NOMO-1 (cell line): ENCODE data around the gene COL26A1.

Source experiments
- DNase-seq, 2 experiments: peaks; one replicate each; lab custom pipeline; 2025; ENCODE audit not compliant: unreplicated experiment in 2 of 2; lab: John Stamatoyannopoulos, UW

The COL26A1 gene

GRCh38 chr7:101562531-101563197 is 200.0 kb downstream of the COL26A1 start:
- DNase-seq: no peak

DNA sequence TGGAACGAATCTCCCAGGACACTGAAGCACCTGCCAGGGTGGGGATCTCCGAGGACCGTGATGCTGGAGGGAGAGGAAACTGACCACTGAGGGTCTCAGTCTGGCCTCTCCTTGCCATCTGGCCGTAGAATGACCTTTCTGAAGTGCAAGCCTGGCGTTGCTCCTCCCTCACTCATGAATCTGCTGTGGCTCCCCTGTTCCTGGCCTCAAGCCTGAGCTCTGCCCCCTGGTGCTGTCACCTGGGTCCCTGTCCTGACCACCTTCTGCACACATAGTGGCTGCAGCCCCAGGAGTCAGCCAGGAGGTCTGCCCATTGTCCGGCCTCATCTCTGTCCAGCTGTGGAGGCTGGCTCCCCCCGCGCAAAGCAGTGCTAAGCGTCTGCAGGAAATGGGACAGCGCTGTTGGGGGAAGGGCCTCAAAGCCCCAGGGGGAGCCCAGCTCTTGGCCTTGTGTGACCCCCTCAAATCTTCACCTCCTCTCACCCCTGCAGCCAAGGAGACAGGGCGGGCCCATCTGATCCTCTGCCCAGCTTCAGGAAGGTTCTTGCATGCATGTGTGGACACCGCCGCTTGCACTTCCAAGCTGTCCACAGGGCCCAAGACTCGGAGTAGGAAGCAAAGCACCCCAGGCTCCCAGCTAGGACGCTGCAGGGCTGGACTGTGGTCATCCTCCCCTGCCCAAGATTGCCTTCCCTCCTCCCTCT is 200.7 kb downstream of the COL26A1 start:
- DNase-seq: no peak

- DNase-seq: no peak
Observed at GRCh38 chr7:101563943-101564777, 201.5 kb downstream of the COL26A1 start.

DNA sequence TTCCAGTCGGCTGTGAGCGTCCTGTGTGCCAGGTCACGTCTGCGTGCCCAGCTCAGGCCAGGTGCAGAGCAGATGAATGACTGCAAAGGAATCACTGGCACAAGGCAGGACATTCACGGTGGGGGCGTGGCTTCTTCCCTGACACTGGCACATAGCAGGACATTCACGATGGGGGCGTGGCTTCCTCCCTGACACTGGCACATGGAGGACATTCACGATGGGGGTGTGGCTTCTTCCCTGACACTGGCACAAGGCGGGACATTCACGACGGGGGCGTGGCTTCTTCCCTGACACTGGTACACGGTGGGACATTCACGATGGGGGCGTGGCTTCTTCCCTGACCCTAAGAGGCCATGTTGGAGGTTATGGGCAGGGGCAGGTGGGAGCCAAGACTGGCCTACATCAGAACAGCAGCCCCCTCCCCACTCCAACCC is 202.1 kb downstream of the COL26A1 start:
- DNase-seq: no peak

- DNase-seq: no peak
Observed at GRCh38 chr7:101565601-101566209, 203.0 kb downstream of the COL26A1 start.

DNA sequence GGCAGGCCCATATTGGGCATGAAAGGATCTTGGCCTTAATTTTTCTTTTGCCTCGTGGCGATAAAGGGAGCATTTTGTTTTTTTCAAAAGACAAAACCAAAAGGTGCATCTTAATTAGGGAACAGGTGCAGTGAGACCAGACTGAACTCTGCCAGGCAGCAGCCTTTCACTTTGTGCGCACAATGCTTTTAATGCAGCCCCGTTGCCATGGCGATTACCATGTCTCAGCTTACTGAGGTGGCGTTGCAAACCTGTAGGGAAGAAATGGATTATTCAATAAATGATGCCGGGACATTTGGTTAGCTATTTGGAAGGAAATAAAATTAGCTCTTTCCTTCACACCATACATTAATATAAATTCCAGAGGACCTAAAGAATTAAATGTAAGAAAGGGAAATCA is 204.6 kb downstream of the COL26A1 start:
- no peak for DNase-seq

GRCh38 chr7:101572156-101572555 is 209.5 kb downstream of the COL26A1 start:
- DNase-seq: no peak

- DNase-seq: no peak
Observed at GRCh38 chr7:101575168-101575567, 212.5 kb downstream of the COL26A1 start.

- no peak for DNase-seq
Observed at GRCh38 chr7:101575721-101576120, 213.0 kb downstream of the COL26A1 start.

DNA sequence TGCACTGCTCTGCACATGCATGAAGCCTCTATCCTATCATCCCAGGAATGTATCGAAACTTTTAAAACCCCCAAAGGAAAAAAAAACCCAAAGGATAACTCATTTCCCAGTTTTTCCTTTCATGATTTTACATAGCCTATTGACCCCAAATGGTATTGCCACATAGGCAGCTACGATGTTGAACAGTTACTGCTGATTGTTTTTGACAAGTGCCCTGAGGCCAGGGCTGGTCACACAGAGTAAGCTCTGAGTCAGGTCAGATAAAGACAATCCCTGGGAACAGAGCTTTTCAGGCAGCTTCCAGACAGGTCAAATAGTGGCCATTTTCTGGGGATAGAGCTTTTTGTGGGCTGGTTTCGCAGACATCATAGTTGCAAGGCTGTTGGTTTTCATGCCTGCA is 214.3 kb downstream of the COL26A1 start:
- DNase-seq: no peak

- no peak for DNase-seq
Observed at GRCh38 chr7:101578552-101578951, 215.9 kb downstream of the COL26A1 start.

- DNase-seq: no peak
Observed at GRCh38 chr7:101580596-101580995, 217.9 kb downstream of the COL26A1 start.

DNA sequence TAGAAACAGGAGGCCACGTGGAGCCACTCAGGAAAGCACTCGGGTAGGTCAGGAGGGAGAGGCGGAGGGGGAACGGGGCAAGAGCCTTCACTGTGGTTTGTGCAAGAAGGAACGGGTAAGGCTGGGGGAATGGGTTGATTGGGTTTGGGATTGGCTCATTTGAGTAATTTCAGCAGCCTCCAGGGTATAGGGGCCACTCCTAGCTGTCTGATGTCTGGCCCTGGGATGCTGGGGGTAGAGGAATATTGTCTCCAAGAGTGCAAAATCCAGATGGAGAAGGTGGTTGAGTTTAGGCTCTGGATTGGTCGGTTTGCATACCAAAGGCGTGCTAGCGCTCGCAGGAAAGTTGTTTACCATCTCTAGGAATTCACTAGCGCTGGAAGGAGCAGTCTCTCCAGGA is 219.2 kb downstream of the COL26A1 start:
- DNase-seq: no peak

DNA sequence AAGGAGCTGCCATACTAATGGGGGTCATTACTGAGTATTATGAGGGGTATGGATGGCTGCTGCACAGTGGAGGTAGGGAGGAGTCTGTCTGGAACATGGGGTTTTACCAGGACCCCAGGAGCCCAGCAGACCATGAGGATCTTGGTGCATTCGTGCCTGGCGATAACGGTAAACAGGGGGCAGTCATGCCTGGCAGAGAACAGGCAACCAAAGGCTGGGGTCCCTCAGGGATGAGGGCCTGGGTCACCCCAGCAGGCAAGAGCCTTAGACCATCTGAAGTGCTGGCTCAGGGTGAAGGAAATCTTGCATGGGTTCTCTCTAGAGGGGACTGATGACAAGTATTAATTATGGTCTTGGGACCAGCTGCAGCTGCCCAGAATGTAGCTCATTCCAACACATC is 220.3 kb downstream of the COL26A1 start:
- DNase-seq: no peak

- no peak for DNase-seq
Observed at GRCh38 chr7:101586078-101586905, 223.6 kb downstream of the COL26A1 start.

- no peak for DNase-seq
Observed at GRCh38 chr7:101586906-101587677, 224.4 kb downstream of the COL26A1 start.

- no peak for DNase-seq
Observed at GRCh38 chr7:101588131-101588935, 225.7 kb downstream of the COL26A1 start.

DNA sequence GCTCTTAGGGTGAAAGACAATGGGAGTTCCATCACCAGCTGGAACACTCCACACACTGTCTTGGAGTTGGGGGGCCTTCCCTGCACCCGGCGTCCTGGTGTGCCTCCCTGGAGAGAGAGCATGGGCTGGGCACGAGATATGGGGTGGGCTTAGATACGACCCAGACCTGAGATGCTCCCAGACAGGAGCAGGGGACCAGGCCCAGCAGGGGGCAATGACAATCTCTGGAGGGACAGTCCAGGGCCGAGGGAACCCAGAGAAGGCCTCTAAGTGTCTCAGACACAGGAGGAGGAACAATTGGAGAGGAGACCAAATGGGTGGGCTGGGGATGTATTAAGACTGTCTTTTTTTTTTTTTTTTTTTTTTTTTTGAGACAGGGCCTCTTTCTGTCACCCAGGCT is 226.4 kb downstream of the COL26A1 start:
- no peak for DNase-seq
